Endothelial cell of umbilical vein (primary cell): ENCODE results near the gene B3GNT9. TPM values are rescaled to one million over a fixed set of nuclear protein-coding genes. Genes with fewer than 3 reads are reported as not detected.

ENCODE experiments used
- BruUV-seq: library from RNA; stranded (reverse); fragments of 400-500 nt; replicated peaks from 2 replicates; lab custom pipeline; 2021; lab: Mats Ljungman, UMichigan
- CTCF ChIA-PET: fragments of 300-600, 350-600 bp; sonication (Branson Sonifier 250); formaldehyde crosslinking; loops from one replicate; lab custom pipeline; 2021; ENCODE audit warnings: antibody characterized with exemption, inconsistent platforms; lab: Charles Lee
- POLR2A ChIA-PET: fragments of 300-600, 350-600 bp; sonication (Branson Sonifier 250); formaldehyde crosslinking; loops from one replicate; lab custom pipeline; 2021; ENCODE audit warnings: antibody characterized with exemption, inconsistent platforms; lab: Charles Lee
- DNase-seq: peaks from one replicate; pipeline ENCODE4 v3.0.0-alpha.2; 2011; ENCODE audit warnings: low read depth, low spot score
- FAIRE-seq: peaks from 2 replicates; lab custom pipeline; 2011; peaks lifted over from hg19 to GRCh38; lab: Jason Lieb, UNC
- H2AFZ ChIP-seq: 2 replicates; pipeline ENCODE4 v1.6.0; 2012; ENCODE audit warnings: low read depth, low read length, control low read depth, inconsistent platforms
- H3K27ac ChIP-seq: 2 replicates; pipeline ENCODE4 v1.5.1; 2011; ENCODE audit warnings: low read depth, mild to moderate bottlenecking, control low read depth, low read length, moderate library complexity; ENCODE audit not compliant: insufficient read depth
- H3K27me3 ChIP-seq, 2 experiments: 2 replicates each; pipeline versions ENCODE4 v1.6.0 to v1.6.1; 2011; ENCODE audit warnings: low read length in 2 of 2, mixed read lengths in 1 of 2; ENCODE audit not compliant: control insufficient read depth in 2 of 2, insufficient read depth in 2 of 2
- H3K36me3 ChIP-seq, 2 experiments: 2 replicates in 1 of 2; 3 replicates in 1 of 2; pipeline ENCODE4 v1.5.1; 2011; ENCODE audit warnings: low read length in 2 of 2, mild to moderate bottlenecking in 1 of 2, moderate library complexity in 1 of 2; ENCODE audit not compliant: control insufficient read depth in 2 of 2, insufficient read depth in 2 of 2; ENCODE audit errors: extremely low read depth in 1 of 2
- H3K4me1 ChIP-seq: 3 replicates; pipeline ENCODE4 v1.5.1; 2011; ENCODE audit warnings: mild to moderate bottlenecking, low read length; ENCODE audit not compliant: control insufficient read depth, insufficient read depth; ENCODE audit errors: extremely low read depth
- H3K4me2 ChIP-seq: 2 replicates; pipeline ENCODE4 v1.6.1; 2011; ENCODE audit warnings: low read length, control low read depth, mixed read lengths; ENCODE audit not compliant: insufficient read depth
- H3K4me3 ChIP-seq, 3 experiments: fragments of 200-600 bp in 1 of 3; sonication (generic), shearing (Covaris generic) in 1 of 3; replicated peaks in 1 of 3; 2 replicates each; pipeline ENCODE4 v1.5.1; 2011 to 2016; ENCODE audit warnings: control low read depth in 3 of 3, low read length in 3 of 3, mild to moderate bottlenecking in 2 of 3, inconsistent platforms in 1 of 3, low read depth in 1 of 3, moderate library complexity in 1 of 3; ENCODE audit not compliant: insufficient read depth in 1 of 3
- H3K79me2 ChIP-seq: 2 replicates; pipeline ENCODE4 v1.6.0; 2012; ENCODE audit warnings: low read length, inconsistent platforms; ENCODE audit not compliant: control insufficient read depth, insufficient read depth
- H3K9ac ChIP-seq: replicated peaks from 2 replicates; pipeline ENCODE3; 2011; ENCODE audit warnings: low read length, control low read depth; ENCODE audit not compliant: insufficient read depth; ENCODE audit errors: extremely low read depth
- H3K9me1 ChIP-seq: replicated peaks from 3 replicates; pipeline ENCODE4 v1.6.0; 2011; ENCODE audit warnings: mild to moderate bottlenecking, low read length; ENCODE audit not compliant: control insufficient read depth, insufficient read depth; ENCODE audit errors: extremely low read depth
- H3K9me3 ChIP-seq: replicated peaks from 2 replicates; pipeline ENCODE4 v1.5.1; 2012; ENCODE audit warnings: low read length, inconsistent platforms; ENCODE audit not compliant: control insufficient read depth, insufficient read depth
- H4K20me1 ChIP-seq: replicated peaks from 2 replicates; pipeline ENCODE3; 2011; ENCODE audit warnings: mild to moderate bottlenecking, low read length; ENCODE audit not compliant: control insufficient read depth, insufficient read depth; ENCODE audit errors: extremely low read depth
- CTCF ChIP-seq, 2 donors: IDR thresholded peaks; 1 replicate in 1 of 2; 2 replicates in 1 of 2; pipeline ENCODE4 v1.5.1; 2011; ENCODE audit warnings: low read length in 2 of 2, mild to moderate bottlenecking in 2 of 2, moderate library complexity in 2 of 2, control low read depth in 1 of 2, inconsistent platforms in 1 of 2, low read depth in 1 of 2; ENCODE audit not compliant: insufficient read depth in 1 of 2; ENCODE audit errors: extremely low read depth in 1 of 2
- EZH2 ChIP-seq: IDR thresholded peaks from 2 replicates; pipeline ENCODE4 v1.6.1; 2012; ENCODE audit warnings: borderline replicate concordance, low read depth, mild to moderate bottlenecking, moderate library complexity, low read length, inconsistent platforms; ENCODE audit not compliant: severe bottlenecking
- FOS ChIP-seq: IDR thresholded peaks from 2 replicates; pipeline ENCODE4 v1.6.1; 2011; ENCODE audit warnings: mild to moderate bottlenecking, low read length, moderate library complexity, borderline replicate concordance; ENCODE audit not compliant: insufficient read depth
- GATA2 ChIP-seq: IDR thresholded peaks from 2 replicates; pipeline ENCODE4 v1.7.0; 2011; ENCODE audit warnings: low read depth, mild to moderate bottlenecking, moderate library complexity, mixed read lengths, low read length; ENCODE audit not compliant: insufficient read length, insufficient read depth
- JUN ChIP-seq: IDR thresholded peaks from 2 replicates; pipeline ENCODE4 v1.6.1; 2011; ENCODE audit warnings: borderline replicate concordance, low read depth; ENCODE audit not compliant: insufficient read length, insufficient read depth
- MAX ChIP-seq: IDR thresholded peaks from 2 replicates; pipeline ENCODE4 v1.6.1; 2011; ENCODE audit not compliant: insufficient read depth, insufficient read length
- MYC ChIP-seq: IDR thresholded peaks from one replicate; pipeline ENCODE4 v1.6.1; 2011; ENCODE audit warnings: mild to moderate bottlenecking, low read depth, low read length
- POLR2A ChIP-seq: IDR thresholded peaks from 2 replicates; pipeline ENCODE4 v1.6.1; 2012; ENCODE audit warnings: low read depth, mild to moderate bottlenecking, control low read depth, low read length
- POLR2AphosphoS5 ChIP-seq: IDR thresholded peaks from 2 replicates; pipeline ENCODE4 v1.6.1; 2012; ENCODE audit warnings: low read depth, mild to moderate bottlenecking, control low read depth, low read length, moderate library complexity; ENCODE audit not compliant: insufficient read depth
- dilution Hi-C: fragments of 300-500 bp; cut with MboI; formaldehyde crosslinking; loops from one replicate; pipeline ENCODE4 v1.15.0; 2019; ENCODE audit warnings: low sequenced_read_pairs; ENCODE audit not compliant: extremely low pct_ligation_motif_present
- intact Hi-C: fragments of 100-400 bp; cut with micrococcal nuclease; formaldehyde crosslinking; loops from one replicate; pipeline ENCODE4 v1.10.0; 2022
- polyA plus RNA-seq, 4 experiments: library from polyadenylated mRNA; depleted of rRNA in 3 of 4; stranded (reverse) in 3 of 4; unstranded in 1 of 4; fragments of >200 nt; gene quantifications; 2 replicates each; pipeline versions ENCODE4 v1.2.1 to v1.2.3, GENCODE V29; 2011 to 2012; ENCODE audit warnings: missing spikeins in 1 of 4
- total RNA-seq: library from RNA; stranded (reverse); gene quantifications from 2 replicates; pipeline ENCODE4 v1.2.3, GENCODE V29; 2021

The B3GNT9 gene
- total and polyA plus RNA-seq, 2 donors (not counting 3 experiments of a cell fraction or from before 2014, with no cell fraction given) = 4.0 to 6.4 TPM

DNA sequence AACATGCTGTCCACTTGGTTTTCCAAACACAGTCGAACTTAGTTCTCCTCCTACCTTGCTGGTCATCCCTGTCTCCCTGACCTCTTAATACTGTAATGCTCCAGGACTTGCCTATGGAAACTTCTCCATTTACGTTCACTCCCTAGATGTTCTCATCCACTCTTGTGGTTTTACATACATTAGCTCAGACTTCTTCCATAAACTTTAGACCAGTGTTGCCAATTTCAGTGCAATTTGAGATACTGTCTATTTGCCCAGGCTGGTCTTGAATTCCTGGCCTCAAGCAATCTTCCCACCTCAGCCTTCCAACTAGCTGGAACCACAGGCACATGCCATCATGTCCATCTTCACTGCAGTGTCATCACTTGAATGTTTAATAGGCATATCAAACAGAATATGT lies 31.5 kb upstream of the B3GNT9 start:
- CTCF ChIA-PET = interaction anchor here (0.7 to 1.4 kb wide), 2 partner anchors 16 to 27 kb away, joined by 3 to 5 read pairs; no protein-coding TSS in a partner anchor
- H3K27ac ChIP-seq = no peak overlapping the region
- FAIRE-seq (no peak), DNase-seq (no peak)
- no peaks in the 10 kb centered on the region for H3K9me1 ChIP-seq
- no peaks in the 10 kb centered on the region for H3K36me3 ChIP-seq
- no TSS peak for BruUV-seq
- TF ChIP-seq MYC (no peak), MAX (no peak), EZH2 (no peak), JUN (no peak), POLR2AphosphoS5 (no peak), FOS (no peak), GATA2 (no peak), CTCF (IDR thresholded peaks at IDR 0.05; ENCODE audit: extremely low read depth in 1 of 2, insufficient read depth in 1 of 2, low read depth in 1 of 2, low read length in 2 of 2) (no peak), POLR2A (no peak)
- H3K9ac ChIP-seq = no peak overlapping the region
- peaks cover 13% of the 10 kb centered on the region for H3K79me2 ChIP-seq
- intact Hi-C loops = no loop called here
- POLR2A ChIA-PET = interaction anchor here (0.7 kb wide), 2 partner anchors 22 to 469 kb away, joined by 3 to 8 read pairs; no protein-coding TSS in a partner anchor
- dilution Hi-C loops = no loop called here
- H3K4me2 ChIP-seq = peak overlapping the region; percentile 96
- H3K27me3 ChIP-seq = no peaks in the 10 kb centered on the region
- no peak overlapping the region for H2AFZ ChIP-seq
- no peak overlapping the region for H3K4me3 ChIP-seq
- H3K4me1 ChIP-seq = peaks cover 33% of the 10 kb centered on the region
- no peaks in the 10 kb centered on the region for H4K20me1 ChIP-seq
- H3K9me3 ChIP-seq = no peaks in the 10 kb centered on the region
